Measurements from ENCODE around the gene LTBP1.

Gene LTBP1

DNA sequence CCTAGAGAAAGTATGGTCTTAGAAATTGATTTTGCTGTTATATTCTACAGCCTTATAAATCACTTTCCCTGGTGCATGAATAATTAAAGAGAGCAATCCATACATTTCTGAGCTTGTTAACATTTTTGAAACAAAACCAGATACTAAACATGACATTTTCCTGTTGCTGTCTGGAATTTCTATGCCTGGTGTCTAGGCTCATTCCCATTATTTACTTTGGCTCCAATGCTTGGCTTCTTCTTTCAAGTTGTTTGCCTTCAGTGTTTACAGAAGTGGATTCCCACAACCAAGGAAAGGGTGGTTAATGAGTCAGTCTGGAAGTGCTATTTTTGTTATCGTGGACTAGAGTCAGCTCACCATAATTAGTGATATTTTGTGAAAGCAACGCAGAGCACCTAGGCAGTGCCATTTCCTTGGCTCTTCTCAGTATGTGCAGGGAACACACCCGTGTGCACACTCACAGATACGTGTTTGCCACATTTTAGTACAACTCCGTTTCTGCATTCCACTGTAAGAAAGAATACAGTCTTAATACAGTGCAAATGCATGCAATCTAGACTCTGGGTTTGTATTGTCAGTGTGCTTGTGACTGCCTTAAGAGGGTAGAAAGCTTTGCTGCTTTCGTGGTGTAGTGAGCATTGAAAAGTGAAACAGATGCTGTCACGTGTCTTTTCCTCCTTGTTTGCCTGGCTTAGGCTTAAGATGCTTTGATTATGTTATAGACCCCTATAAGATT, 344.7 kb downstream of the LTBP1 start:
- H3K36me3 ChIP-seq (ENCODE audit: insufficient read depth, low read length) = no peaks in the 10 kb centered on the region
- no peaks in the 10 kb centered on the region for H3K27me3 ChIP-seq (ENCODE audit: control insufficient read depth in 1 of 2, insufficient read depth in 2 of 2, low read length in 2 of 2)
- H3K4me1 ChIP-seq (ENCODE audit: insufficient read depth, low read length) = peaks cover 17% of the 10 kb centered on the region
- peak overlapping the region; percentile 27 for H3K27ac ChIP-seq (ENCODE audit: low read depth, low read length)
- no peaks in the 10 kb centered on the region for H3K9me3 ChIP-seq (ENCODE audit: low read length)
- H3K9ac ChIP-seq (ENCODE audit: low read length) = peak overlapping the region; percentile 37
- peak overlapping the region in 1 of 2 donors; percentile 52 for H3K4me3 ChIP-seq (ENCODE audit: low read depth in 1 of 2, low read length in 2 of 2)

DNA sequence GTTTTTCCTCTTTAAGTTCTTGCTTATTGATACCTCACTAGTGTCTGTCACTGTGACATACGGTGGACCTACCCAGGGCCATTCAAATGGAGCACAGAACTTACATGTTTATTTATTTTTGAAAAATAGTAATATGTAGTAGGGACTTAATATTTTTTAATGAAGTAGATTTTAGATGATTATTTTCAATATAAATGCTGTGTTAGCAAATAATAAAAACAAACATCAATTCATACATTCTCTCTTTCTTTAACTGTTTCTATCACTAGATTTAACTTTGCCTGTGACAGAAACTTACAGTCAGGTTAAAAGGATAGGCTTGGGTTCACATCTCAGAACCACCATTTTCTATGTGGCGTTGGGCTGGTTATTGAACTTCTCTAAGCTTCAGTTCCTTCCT, 345.3 kb downstream of the LTBP1 start:
- peaks cover 21% of the 10 kb centered on the region for H3K4me1 ChIP-seq (ENCODE audit: insufficient read depth, low read length)
- H3K36me3 ChIP-seq (ENCODE audit: insufficient read depth, low read length) = no peaks in the 10 kb centered on the region
- H3K27me3 ChIP-seq (ENCODE audit: control insufficient read depth in 1 of 2, insufficient read depth in 2 of 2, low read length in 2 of 2) = no peaks in the 10 kb centered on the region
- H3K4me3 ChIP-seq (ENCODE audit: low read depth in 1 of 2, low read length in 2 of 2) = peak overlapping the region in 1 of 2 donors; percentile 52
- H3K27ac ChIP-seq (ENCODE audit: low read depth, low read length) = peak overlapping the region; percentile 27
- no peaks in the 10 kb centered on the region for H3K9me3 ChIP-seq (ENCODE audit: low read length)
- H3K9ac ChIP-seq (ENCODE audit: low read length) = no peak overlapping the region

DNA sequence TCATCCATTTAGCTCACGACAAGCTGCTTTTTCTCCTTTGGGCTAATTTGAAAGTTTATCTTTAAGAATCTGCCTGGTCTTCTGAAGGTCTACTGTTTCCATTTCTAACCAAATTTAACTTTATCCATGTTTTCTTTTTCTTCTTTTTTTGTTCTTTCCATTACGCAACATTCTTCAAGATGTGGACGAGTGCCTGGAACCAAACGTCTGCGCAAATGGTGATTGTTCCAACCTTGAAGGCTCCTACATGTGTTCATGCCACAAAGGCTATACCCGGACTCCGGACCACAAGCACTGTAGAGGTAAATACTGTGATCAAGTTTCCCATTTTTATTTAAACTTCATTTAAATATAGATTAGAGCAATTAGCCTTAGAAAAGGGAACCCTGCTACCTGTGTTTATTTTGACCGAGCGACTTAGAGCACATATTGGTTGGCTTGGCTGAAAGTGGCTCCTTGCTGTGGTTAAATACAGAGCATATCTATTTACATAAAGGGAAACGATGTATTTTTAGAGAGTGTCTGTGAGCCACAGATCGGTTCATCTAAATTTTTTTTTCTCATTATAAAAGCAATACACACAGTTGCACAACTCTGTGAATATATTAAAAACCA, 346.3 kb downstream of the LTBP1 start:
- Histone ChIP-seq H3K4me3 (ENCODE audit: low read depth in 1 of 2, low read length in 2 of 2) (no peak overlapping the region), H3K9ac (ENCODE audit: low read length) (no peak overlapping the region), H3K4me1 (ENCODE audit: insufficient read depth, low read length) (peaks cover 27% of the 10 kb centered on the region), H3K27me3 (ENCODE audit: control insufficient read depth in 1 of 2, insufficient read depth in 2 of 2, low read length in 2 of 2) (no peaks in the 10 kb centered on the region), H3K36me3 (ENCODE audit: insufficient read depth, low read length) (no peaks in the 10 kb centered on the region), H3K9me3 (ENCODE audit: low read length) (no peaks in the 10 kb centered on the region), H3K27ac (ENCODE audit: low read depth, low read length) (no peak overlapping the region)

DNA sequence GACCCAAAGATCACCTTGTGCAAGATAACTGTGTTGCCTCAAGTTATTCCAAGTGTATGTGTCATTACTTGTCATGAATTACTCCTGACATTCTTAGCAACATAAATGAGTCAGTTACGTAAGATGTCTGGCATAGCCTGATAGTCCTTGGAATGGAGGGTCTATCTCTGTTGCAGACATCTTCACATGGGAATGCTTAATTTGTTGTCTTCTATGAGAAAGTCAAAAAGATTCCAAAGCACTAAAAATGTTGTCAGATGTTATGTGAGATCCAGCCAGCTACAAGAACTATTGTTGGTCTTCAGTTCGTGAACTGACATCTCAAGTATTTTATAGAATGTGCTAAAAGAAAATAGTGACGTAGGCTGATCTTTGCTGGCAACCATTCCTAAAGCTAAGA, 351.5 kb downstream of the LTBP1 start:
- no peak overlapping the region for H3K4me3 ChIP-seq (ENCODE audit: low read depth in 1 of 2, low read length in 2 of 2)
- H3K27me3 ChIP-seq (ENCODE audit: control insufficient read depth in 1 of 2, insufficient read depth in 2 of 2, low read length in 2 of 2) = no peaks in the 10 kb centered on the region
- H3K36me3 ChIP-seq (ENCODE audit: insufficient read depth, low read length) = no peaks in the 10 kb centered on the region
- H3K27ac ChIP-seq (ENCODE audit: low read depth, low read length) = no peak overlapping the region
- H3K9ac ChIP-seq (ENCODE audit: low read length) = no peak overlapping the region
- H3K4me1 ChIP-seq (ENCODE audit: insufficient read depth, low read length) = peaks cover 15% of the 10 kb centered on the region
- no peaks in the 10 kb centered on the region for H3K9me3 ChIP-seq (ENCODE audit: low read length)

DNA sequence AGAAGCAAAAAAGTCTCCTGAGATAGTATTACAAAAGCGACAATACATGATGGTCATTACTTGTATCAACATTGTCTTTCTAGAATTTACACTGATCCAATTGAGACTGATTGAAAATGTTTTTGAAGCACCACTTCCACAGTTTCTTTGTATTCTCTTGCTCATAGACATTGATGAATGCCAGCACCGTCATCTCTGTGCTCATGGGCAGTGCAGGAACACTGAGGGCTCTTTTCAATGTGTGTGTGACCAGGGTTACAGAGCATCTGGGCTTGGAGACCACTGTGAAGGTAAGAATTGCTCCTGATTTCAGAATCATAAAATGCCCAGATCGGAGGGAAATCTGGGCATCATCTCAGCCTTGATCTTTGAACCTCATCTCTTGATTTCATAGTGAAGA, 354.6 kb downstream of the LTBP1 start:
- Histone ChIP-seq H3K9ac (ENCODE audit: low read length) (no peak overlapping the region), H3K4me1 (ENCODE audit: insufficient read depth, low read length) (peaks cover 26% of the 10 kb centered on the region), H3K4me3 (ENCODE audit: low read depth in 1 of 2, low read length in 2 of 2) (no peak overlapping the region), H3K27me3 (ENCODE audit: control insufficient read depth in 1 of 2, insufficient read depth in 2 of 2, low read length in 2 of 2) (no peaks in the 10 kb centered on the region), H3K9me3 (ENCODE audit: low read length) (no peaks in the 10 kb centered on the region), H3K27ac (ENCODE audit: low read depth, low read length) (no peak overlapping the region), H3K36me3 (ENCODE audit: insufficient read depth, low read length) (no peaks in the 10 kb centered on the region)

DNA sequence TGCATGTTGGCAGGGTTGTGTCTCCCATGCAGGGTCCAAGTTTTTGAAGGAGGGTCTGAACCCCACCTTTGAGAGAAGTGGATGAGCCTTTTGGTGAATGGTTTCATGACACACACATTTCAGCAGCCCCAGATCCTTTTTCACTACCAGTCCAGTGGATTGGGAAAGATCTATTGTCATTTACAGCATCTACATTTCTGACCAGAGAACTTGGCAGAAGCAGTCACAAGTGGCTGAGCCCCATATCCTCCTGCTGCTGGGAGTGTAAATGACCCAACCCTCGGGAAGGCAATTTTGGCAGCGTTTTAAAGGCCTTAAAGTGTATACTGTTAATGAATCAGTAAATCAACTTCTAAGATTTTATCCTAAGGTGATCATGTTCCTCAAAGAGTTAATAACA, 355.6 kb downstream of the LTBP1 start:
- H3K36me3 ChIP-seq (ENCODE audit: insufficient read depth, low read length) = no peaks in the 10 kb centered on the region

DNA sequence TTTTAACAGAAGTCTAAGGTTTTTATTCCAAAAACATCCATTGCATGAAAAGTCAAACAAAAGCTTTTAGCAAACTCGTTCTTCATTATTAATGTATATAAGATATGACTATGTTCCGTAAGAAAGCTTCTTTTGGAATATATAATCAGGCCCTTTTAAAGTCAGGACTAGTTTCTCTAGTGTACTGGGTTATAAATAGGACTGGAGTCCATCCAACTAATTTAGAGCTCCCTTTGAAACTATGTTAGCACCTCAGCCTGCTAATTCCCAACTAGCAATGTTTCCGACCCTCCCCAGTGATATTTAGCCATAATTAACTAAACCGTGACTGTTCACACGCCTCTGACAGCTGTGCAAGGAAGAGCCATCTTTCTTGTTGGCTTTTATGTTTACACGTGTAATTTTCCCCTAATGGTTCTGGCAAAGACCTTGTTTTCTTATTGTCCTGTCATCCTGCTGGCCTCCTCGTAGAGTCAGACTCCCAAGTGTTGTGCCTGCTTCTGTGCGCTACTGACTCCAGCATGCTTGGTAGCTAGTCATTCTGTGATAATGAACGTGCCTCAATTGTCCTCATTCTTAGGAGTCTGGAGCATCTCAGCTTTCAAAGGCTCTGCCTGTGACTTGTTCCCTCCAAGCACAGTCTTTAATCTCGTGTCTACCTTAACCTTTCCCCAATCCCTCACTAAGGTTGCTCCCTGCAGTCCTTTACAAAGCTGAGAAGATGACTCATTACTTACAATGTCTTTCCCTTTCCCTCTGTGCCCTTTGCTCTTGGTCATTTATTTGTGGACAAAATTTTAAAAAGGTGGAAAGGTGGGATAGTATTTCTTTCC, 357.5 kb downstream of the LTBP1 start:
- Histone ChIP-seq H3K27ac (ENCODE audit: low read depth, low read length) (no peak overlapping the region), H3K9ac (ENCODE audit: low read length) (no peak overlapping the region), H3K9me3 (ENCODE audit: low read length) (no peaks in the 10 kb centered on the region), H3K36me3 (ENCODE audit: insufficient read depth, low read length) (no peaks in the 10 kb centered on the region), H3K4me3 (ENCODE audit: low read depth in 1 of 2, low read length in 2 of 2) (no peak overlapping the region), H3K27me3 (ENCODE audit: control insufficient read depth in 1 of 2, insufficient read depth in 2 of 2, low read length in 2 of 2) (no peaks in the 10 kb centered on the region), H3K4me1 (ENCODE audit: insufficient read depth, low read length) (peaks cover 11% of the 10 kb centered on the region)

More for the DNA sequence above, 355.6 kb downstream of the LTBP1 start:
- Histone ChIP-seq H3K4me3 (ENCODE audit: low read depth in 1 of 2, low read length in 2 of 2) (no peak overlapping the region), H3K27me3 (ENCODE audit: control insufficient read depth in 1 of 2, insufficient read depth in 2 of 2, low read length in 2 of 2) (no peaks in the 10 kb centered on the region), H3K27ac (ENCODE audit: low read depth, low read length) (no peak overlapping the region), H3K9ac (ENCODE audit: low read length) (no peak overlapping the region), H3K4me1 (ENCODE audit: insufficient read depth, low read length) (peaks cover 21% of the 10 kb centered on the region), H3K9me3 (ENCODE audit: low read length) (no peaks in the 10 kb centered on the region)

DNA sequence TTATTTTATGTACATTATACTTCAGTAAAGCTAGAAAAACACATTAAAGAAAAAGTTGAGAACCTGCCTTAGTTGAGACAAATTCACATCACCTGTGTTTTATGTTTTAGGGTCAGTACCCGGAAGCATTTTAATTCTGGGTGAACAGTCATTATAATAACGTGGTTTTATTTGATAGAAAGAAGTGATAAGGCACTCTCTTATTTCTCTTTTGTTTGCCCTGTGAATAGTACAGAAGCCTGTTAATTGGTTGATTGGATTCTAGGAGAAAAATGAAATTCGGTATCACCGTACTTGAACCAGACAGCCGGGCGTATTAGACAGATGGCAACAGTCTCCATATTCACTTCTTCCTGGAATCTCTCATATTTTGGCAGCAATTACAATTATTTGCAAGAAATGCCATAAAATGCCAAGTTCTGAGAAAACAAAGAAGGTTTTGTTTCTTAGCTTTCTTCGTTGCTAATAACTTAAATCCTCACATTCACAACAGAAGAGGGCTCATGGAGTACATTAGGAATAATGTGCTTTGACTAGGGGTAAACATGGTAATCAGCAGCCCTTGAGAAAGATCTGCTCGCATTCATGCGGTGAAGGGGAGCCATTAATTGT, 361.0 kb downstream of the LTBP1 start:
- Histone ChIP-seq H3K4me3 (ENCODE audit: low read depth in 1 of 2, low read length in 2 of 2) (no peak overlapping the region), H3K36me3 (ENCODE audit: insufficient read depth, low read length) (no peaks in the 10 kb centered on the region), H3K4me1 (ENCODE audit: insufficient read depth, low read length) (peaks cover 11% of the 10 kb centered on the region), H3K9ac (ENCODE audit: low read length) (no peak overlapping the region), H3K27ac (ENCODE audit: low read depth, low read length) (no peak overlapping the region), H3K27me3 (ENCODE audit: control insufficient read depth in 1 of 2, insufficient read depth in 2 of 2, low read length in 2 of 2) (no peaks in the 10 kb centered on the region), H3K9me3 (ENCODE audit: low read length) (no peaks in the 10 kb centered on the region)

DNA sequence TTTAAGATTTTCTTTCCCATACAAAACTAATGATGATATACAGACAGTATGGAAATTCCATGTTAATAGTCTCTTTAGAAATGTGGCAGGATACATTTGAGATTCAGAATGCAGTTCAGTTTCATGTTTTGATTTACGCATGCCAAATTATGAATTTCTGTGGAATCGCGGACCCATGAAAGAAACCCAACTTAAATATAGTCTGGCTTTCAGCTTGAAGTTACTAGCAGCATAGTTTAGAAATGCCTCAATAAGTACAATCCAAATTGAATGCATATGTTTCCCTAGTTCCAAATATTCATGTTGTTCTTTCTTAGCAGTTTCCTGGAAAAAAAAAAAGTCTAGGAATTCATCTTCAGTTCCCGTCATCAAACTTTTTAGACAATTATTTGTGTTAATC, 365.6 kb downstream of the LTBP1 start:
- H3K36me3 ChIP-seq (ENCODE audit: insufficient read depth, low read length) = no peaks in the 10 kb centered on the region
- H3K27me3 ChIP-seq (ENCODE audit: control insufficient read depth in 1 of 2, insufficient read depth in 2 of 2, low read length in 2 of 2) = no peaks in the 10 kb centered on the region
- H3K4me1 ChIP-seq (ENCODE audit: insufficient read depth, low read length) = no peaks in the 10 kb centered on the region
- no peak overlapping the region for H3K27ac ChIP-seq (ENCODE audit: low read depth, low read length)
- H3K9ac ChIP-seq (ENCODE audit: low read length) = no peak overlapping the region
- H3K9me3 ChIP-seq (ENCODE audit: low read length) = no peaks in the 10 kb centered on the region
- no peak overlapping the region for H3K4me3 ChIP-seq (ENCODE audit: low read depth in 1 of 2, low read length in 2 of 2)

DNA sequence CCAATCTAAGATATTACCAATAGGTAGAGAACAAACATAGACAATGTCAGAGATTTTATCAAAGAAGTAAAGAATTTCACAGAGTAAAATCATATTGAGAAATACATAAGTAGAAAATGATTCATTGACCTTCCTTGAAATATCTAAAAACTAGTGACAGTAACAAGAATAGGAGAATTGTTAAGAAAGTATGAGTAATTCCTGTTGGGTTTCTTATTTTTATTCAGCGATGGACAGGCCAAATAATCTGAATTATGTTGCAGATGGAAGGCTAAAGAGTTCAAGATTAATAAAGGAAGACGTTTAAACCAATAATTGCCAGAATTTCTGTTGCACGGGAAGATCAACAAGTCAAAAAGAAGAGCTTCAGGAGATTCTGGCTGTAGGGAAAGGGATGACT, 366.3 kb downstream of the LTBP1 start:
- Histone ChIP-seq H3K9me3 (ENCODE audit: low read length) (no peaks in the 10 kb centered on the region), H3K9ac (ENCODE audit: low read length) (no peak overlapping the region), H3K27ac (ENCODE audit: low read depth, low read length) (no peak overlapping the region), H3K4me1 (ENCODE audit: insufficient read depth, low read length) (no peaks in the 10 kb centered on the region), H3K36me3 (ENCODE audit: insufficient read depth, low read length) (no peaks in the 10 kb centered on the region), H3K4me3 (ENCODE audit: low read depth in 1 of 2, low read length in 2 of 2) (no peak overlapping the region), H3K27me3 (ENCODE audit: control insufficient read depth in 1 of 2, insufficient read depth in 2 of 2, low read length in 2 of 2) (no peaks in the 10 kb centered on the region)

DNA sequence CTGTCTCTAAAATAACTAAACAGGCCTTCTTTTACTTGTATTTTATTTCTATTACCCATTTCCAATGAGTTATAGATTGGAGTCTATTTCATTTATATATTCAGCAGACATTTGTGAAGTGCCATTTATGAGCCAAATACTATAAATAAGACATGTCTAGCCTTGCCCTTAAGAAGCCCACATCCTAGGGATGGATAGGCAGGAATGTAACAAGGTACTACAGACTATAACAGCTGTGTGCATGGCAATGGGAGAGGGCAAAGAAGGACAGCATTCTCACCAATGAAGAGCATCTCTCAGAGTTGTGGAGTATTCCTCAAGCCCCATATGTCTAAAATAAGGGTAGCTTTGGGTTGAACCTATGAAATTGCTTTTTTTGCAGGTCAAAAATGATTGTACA, 367.8 kb downstream of the LTBP1 start:
- Histone ChIP-seq H3K27ac (ENCODE audit: low read depth, low read length) (no peak overlapping the region), H3K9ac (ENCODE audit: low read length) (no peak overlapping the region), H3K36me3 (ENCODE audit: insufficient read depth, low read length) (no peaks in the 10 kb centered on the region), H3K4me3 (ENCODE audit: low read depth in 1 of 2, low read length in 2 of 2) (no peak overlapping the region), H3K9me3 (ENCODE audit: low read length) (no peaks in the 10 kb centered on the region), H3K27me3 (ENCODE audit: control insufficient read depth in 1 of 2, insufficient read depth in 2 of 2, low read length in 2 of 2) (no peaks in the 10 kb centered on the region), H3K4me1 (ENCODE audit: insufficient read depth, low read length) (no peaks in the 10 kb centered on the region)

Data from muscle layer of colon (tissue), 2 donors.